Central memory CD8-positive, alpha-beta T cell (primary cell): ENCODE data around the gene DNAJC4.
A peak's percentile ranks its signal among the peaks of the same experiment; 100 is the strongest.

Experiments
- ATAC-seq: fragments of 150-1000 bp; cut with Tn5 transposase; replicated peaks from 2 replicates; pipeline ENCODE4 v1.10.0; 2022; ENCODE audit warnings: mild to moderate bottlenecking, moderate FRiP score, moderate number of reproducible peaks; ENCODE audit not compliant: poor library complexity, severe bottlenecking; ENCODE audit errors: extremely low read depth
- DNase-seq, 2 donors: peaks; one replicate each; pipeline ENCODE4 v3.0.0; 2021; ENCODE audit warnings: low spot score in 2 of 2
- H3K27ac Mint-ChIP-seq: one replicate; pipeline ENCODE4 v1.8.0; 2022; ENCODE audit warnings: low read depth, mild to moderate bottlenecking, moderate library complexity, mixed read lengths
- H3K27me3 Mint-ChIP-seq: one replicate; pipeline ENCODE4 v1.8.0; 2022; ENCODE audit warnings: mixed read lengths
- H3K36me3 Mint-ChIP-seq: one replicate; pipeline ENCODE4 v1.8.0; 2022; ENCODE audit warnings: mild to moderate bottlenecking, moderate library complexity, mixed read lengths; ENCODE audit not compliant: insufficient read depth
- H3K4me1 Mint-ChIP-seq: one replicate; pipeline ENCODE4 v1.8.0; 2022; ENCODE audit warnings: mixed read lengths
- H3K4me3 Mint-ChIP-seq: one replicate; pipeline ENCODE4 v1.8.0; 2022; ENCODE audit warnings: mild to moderate bottlenecking, moderate library complexity, mixed read lengths
- H3K9me3 Mint-ChIP-seq: one replicate; pipeline ENCODE4 v1.8.0; 2022; ENCODE audit warnings: mixed read lengths

DNAJC4 gene

DNA sequence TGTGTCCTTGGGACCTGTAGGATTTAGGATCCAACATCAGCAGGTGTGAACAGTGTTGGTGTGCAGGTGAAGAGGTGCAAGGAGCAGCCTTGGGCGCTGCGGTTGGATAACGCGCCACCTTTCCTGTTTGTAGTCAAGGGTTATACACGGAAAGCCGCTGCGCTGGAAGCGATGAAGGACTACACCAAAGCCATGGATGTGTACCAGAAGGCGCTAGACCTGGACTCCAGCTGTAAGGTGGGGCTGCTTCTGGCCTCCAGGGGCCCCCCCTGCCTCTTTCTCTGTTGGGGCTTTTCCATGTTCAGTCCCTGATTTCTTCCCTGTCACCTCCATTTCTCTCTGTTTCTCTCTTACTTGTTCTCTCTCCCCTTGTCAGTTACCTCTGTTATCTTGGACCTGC, 27.4 kb upstream of the DNAJC4 start:
- ATAC-seq (no peak), DNase-seq (no peak)
- H3K27me3 Mint-ChIP-seq = no peaks in the 10 kb centered on the region
- no peak overlapping the region for H3K4me3 Mint-ChIP-seq
- peaks cover 65% of the 10 kb centered on the region for H3K36me3 Mint-ChIP-seq
- peaks cover 20% of the 10 kb centered on the region for H3K4me1 Mint-ChIP-seq
- H3K27ac Mint-ChIP-seq = no peak overlapping the region
- H3K9me3 Mint-ChIP-seq = no peaks in the 10 kb centered on the region

DNA sequence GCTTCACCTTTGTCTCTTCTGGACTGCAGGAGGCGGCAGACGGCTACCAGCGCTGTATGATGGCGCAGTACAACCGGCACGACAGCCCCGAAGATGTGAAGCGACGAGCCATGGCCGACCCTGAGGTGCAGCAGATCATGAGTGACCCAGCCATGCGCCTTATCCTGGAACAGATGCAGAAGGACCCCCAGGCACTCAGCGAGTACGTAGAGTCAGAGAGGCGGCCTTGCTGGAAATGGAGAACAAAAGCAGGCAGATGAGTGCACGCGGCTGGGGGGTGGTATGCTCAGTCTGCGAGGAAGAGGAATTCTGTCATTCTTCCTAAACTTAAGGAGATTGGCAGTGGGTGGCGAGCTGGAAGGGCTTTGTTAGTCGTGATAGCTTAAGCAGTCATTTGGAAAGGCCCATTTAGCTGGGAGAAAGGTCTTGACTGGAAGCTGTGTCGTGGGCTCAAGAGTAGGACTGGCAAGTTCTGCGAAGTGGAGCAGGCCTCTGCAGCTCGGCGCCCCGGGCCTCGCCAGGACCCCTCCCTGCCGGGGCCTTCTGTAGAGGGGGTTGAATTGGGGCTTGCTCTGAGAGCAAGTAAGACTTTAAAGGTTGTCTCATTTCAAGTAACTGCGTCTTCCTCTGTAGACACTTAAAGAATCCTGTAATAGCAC, 26.8 kb upstream of the DNAJC4 start:
- Mint-ChIP-seq H3K4me3 (no peak overlapping the region), H3K36me3 (peaks cover 59% of the 10 kb centered on the region), H3K4me1 (peaks cover 26% of the 10 kb centered on the region), H3K9me3 (no peaks in the 10 kb centered on the region), H3K27me3 (no peaks in the 10 kb centered on the region), H3K27ac (no peak overlapping the region)
- DNase-seq (no peak), ATAC-seq (no peak)

DNA sequence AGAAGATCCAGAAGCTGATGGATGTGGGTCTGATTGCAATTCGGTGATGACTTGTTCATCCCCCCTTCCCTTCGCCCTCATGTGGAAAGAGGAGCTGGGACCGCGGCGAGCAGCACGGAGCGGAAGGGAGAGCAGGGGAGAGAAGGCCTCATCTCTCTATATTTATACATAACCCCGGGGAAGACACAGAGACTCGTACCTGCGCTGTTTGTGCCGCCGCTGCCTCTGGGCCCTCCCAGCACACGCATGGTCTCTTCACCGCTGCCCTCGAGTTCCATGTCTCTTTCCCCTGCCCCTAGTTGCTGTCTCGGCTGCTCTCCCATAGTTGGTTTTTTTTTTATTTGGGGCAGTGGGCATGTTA, 26.3 kb upstream of the DNAJC4 start:
- DNase-seq (no peak), ATAC-seq (no peak)
- Mint-ChIP-seq H3K4me3 (no peak overlapping the region), H3K27ac (peak overlapping the region; percentile 62), H3K36me3 (peaks cover 54% of the 10 kb centered on the region), H3K4me1 (peaks cover 31% of the 10 kb centered on the region), H3K9me3 (no peaks in the 10 kb centered on the region), H3K27me3 (no peaks in the 10 kb centered on the region)

DNA sequence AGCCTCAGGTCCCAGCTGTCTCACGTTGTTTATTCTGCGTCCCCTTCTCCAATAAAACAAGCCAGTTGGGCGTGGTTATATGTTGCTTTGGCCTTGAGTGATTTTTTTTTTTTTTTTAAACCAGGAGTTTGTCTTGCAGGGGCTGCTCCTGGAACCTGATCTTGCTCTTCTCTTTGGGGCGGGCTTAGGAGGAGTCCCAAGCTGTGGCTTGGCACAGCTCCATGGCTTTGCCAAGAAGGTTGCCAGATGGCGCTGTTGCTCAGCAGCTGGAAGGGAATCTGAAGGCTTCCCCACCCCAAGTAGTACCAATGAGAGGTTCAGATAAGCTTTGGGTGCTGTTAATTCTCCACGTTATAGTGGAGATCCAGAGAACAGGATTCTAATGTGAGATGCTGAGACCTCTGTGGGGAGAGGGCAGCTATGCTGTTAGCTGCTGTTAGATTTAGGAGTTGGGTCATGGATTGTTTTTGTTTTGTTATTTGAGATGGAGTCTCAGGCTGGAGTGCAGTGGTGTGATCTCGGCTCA, 25.8 kb upstream of the DNAJC4 start:
- peaks cover 34% of the 10 kb centered on the region for H3K4me1 Mint-ChIP-seq
- peak; percentile 57 for ATAC-seq
- H3K27ac Mint-ChIP-seq = peak overlapping the region; percentile 62
- peaks cover 50% of the 10 kb centered on the region for H3K36me3 Mint-ChIP-seq
- H3K9me3 Mint-ChIP-seq = no peaks in the 10 kb centered on the region
- H3K4me3 Mint-ChIP-seq = peak overlapping the region; percentile 57
- H3K27me3 Mint-ChIP-seq = no peaks in the 10 kb centered on the region
- peak; percentile 70 to 80 for DNase-seq

DNA sequence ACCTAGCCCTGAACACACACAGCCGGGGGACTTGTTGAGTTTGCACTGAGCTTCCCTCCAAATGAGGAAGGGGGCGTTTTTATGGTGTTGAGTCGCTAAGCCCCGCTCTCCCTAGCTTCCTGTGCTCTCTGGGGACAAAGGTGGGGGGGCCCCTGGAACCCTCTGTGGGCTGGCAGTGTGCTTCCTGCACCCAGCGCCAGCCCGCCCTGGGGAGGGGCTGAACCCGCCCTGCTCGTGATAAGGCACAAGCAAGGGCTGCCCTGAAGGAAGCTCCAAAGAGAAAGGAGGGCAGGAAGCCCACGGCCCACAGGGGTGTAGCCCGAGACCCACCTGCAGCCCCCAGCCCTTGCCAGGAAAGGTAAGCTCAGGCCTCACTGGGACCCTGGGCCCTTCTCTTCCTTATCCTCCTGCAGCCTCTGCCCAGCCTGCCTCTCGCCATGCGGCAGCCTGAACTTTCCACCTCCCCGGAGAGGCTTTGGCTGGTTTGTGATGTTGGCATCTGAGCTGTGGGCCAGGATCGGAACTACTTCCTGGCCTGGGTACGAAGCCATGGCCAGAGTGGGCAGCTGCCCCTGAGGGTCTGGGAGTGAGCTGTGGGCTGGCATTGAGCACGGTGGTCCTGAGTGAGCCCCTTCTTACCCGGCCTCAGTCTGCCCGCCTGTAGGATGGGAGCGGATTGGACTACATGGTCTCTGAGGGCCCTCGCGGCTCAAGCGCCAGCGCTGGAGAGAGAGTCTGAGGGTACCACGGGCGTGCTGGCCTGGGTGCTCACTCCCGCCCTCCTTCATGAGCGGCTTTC, 23.7 kb upstream of the DNAJC4 start, which contains the start of gene FERMT3:
FERMT3 (plus strand) TSS at position 265 of the 799 bp plus-strand sequence. CDS start 644 bp downstream, outside the sequence.
- Mint-ChIP-seq H3K4me1 (peaks cover 40% of the 10 kb centered on the region), H3K9me3 (no peaks in the 10 kb centered on the region), H3K36me3 (peaks cover 33% of the 10 kb centered on the region), H3K4me3 (peak within 1 kb of the TSS; percentile 89), H3K27me3 (no peaks in the 10 kb centered on the region), H3K27ac (peak within 1 kb of the TSS; percentile 86)
- ATAC-seq (peak; percentile 66), DNase-seq (peak in 1 of 2 donors; percentile 49)

DNA sequence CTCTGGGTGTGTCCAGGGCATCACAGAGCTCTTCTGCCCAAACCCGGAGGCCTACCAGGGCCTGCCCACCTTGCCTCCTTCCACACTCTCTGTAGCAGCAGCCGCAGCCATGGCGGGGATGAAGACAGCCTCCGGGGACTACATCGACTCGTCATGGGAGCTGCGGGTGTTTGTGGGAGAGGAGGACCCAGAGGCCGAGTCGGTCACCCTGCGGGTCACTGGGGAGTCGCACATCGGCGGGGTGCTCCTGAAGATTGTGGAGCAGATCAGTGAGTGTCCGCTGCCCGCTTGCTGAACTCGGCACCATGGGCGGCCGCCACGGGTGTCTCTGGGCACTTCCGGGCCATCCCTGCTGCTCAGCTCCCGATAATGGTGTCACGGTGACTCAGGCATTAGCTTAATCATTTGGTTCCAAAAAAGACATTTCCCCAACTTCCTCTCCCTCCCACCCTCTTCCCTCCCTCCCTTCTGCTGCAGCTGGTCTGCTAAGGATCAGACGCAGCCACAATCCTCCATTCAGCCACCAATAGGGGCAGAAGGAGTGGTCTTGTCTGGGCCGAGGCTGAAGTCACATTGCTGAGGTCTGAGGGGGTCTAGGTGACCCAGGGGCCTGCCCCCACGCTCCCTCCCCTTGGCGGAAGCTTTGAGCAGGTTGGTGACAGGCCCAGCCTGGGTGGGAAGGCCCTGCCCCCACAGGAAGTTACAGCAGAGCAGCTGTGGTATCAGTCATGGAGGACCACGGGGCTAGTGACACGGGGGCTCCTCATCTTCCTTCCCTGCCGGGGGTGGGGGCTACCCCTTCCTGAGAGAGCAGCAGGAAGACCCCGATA, 22.9 kb upstream of the DNAJC4 start:
- Mint-ChIP-seq H3K27ac (peak overlapping the region; percentile 86), H3K9me3 (no peaks in the 10 kb centered on the region), H3K4me3 (peak overlapping the region; percentile 89), H3K36me3 (peaks cover 29% of the 10 kb centered on the region), H3K4me1 (peaks cover 46% of the 10 kb centered on the region), H3K27me3 (no peaks in the 10 kb centered on the region)
- ATAC-seq = peak; percentile 76
- DNase-seq = peak; percentile 52 to 62

DNA sequence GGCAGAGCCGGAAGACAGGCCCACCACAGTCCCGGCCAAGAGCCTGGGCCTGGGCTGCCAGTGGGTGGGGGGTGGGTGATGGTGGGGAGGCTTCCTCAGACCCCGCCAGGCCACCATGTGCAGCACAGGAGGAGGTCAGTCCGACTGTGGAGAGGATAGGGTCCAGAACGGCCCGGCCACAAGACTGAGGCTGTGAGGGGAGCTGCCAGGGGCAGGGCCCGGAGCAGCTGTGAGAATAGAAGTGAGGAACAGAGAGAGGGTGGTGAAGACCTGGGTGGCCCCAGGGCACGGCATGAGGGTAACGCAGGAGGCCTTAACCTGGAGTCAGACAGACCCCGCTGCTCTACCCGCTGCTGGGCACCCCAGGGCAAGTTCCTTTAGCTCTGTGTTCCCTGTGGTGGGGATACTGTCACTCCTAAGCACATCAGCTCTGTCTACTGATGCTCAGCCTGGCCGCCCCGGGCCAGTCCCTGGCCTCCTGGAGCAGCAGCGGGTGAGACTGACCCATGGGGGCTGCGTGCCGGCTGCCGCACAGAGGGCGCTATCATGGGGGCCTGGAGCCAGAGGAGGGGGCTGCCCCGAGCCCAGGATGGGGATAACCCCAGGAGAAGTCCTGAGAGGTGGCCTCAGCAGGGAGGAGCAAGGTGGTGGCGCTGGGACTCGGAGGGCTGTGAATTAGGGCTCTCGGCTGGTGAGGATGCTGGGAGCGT, 22.1 kb upstream of the DNAJC4 start:
- Mint-ChIP-seq H3K4me3 (peak overlapping the region; percentile 89), H3K9me3 (no peaks in the 10 kb centered on the region), H3K36me3 (peaks cover 32% of the 10 kb centered on the region), H3K4me1 (peaks cover 47% of the 10 kb centered on the region), H3K27ac (peak overlapping the region; percentile 86), H3K27me3 (no peaks in the 10 kb centered on the region)
- ATAC-seq (no peak), DNase-seq (no peak)

DNA sequence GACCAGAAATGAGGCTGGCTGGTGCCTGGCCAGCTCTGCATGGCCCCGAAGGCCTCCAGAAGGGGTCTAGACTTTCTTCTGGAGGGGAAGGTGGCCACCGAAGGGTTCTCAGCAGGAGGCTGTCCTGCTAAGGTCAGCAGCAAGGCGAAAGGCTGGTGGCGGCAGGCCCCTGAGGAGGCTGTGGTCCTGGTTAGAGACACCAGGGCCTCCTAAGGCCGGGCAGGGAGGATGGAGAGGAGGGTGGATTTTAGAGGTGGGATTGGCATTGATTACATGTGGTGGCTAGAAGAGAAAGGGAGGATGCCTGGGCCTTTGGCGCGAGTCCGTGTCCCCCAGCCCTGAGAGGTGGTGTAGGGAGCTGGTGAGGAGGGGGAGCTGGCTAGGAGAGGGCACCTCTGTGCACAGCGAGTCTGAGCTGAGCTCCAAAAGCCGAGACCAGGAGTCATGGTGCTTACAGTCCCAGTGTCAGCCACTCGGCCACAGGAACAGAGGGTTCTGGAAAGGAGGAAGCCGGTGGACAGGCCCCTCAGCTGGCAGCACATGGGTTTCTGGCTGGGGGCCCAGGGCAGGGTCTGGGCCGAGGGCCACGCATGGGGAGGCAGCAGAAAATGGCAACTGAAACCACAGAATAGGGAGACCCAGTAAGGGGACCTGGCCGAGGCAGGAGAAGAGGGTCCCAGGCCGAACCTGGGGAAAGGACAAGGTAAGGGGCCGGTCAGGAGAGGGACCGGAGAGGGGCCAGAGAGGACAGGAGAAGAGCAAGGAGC, 21.4 kb upstream of the DNAJC4 start:
- Mint-ChIP-seq H3K27me3 (no peaks in the 10 kb centered on the region), H3K9me3 (no peaks in the 10 kb centered on the region), H3K36me3 (peaks cover 32% of the 10 kb centered on the region), H3K4me3 (peak overlapping the region; percentile 89), H3K4me1 (peaks cover 43% of the 10 kb centered on the region), H3K27ac (peak overlapping the region; percentile 86)
- ATAC-seq (no peak), DNase-seq (no peak)

DNA sequence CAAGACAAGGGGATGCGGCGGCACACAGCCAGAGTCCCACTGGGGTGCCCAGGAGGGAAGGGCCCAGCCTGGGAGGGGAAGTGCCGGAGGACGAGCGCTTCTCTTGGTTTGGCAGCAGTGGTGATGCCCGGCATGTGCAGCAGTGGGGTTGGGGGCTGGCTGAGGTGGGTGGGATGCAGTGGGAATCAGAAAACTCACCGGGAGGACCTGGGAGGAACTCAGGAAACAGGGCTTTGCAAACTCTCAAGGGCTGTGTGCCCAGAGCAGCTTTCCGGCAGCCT, 20.8 kb upstream of the DNAJC4 start:
- Mint-ChIP-seq H3K4me3 (no peak overlapping the region), H3K4me1 (peaks cover 39% of the 10 kb centered on the region), H3K36me3 (peaks cover 30% of the 10 kb centered on the region), H3K27ac (no peak overlapping the region), H3K9me3 (no peaks in the 10 kb centered on the region), H3K27me3 (no peaks in the 10 kb centered on the region)
- DNase-seq = no peak
- no peak for ATAC-seq

DNA sequence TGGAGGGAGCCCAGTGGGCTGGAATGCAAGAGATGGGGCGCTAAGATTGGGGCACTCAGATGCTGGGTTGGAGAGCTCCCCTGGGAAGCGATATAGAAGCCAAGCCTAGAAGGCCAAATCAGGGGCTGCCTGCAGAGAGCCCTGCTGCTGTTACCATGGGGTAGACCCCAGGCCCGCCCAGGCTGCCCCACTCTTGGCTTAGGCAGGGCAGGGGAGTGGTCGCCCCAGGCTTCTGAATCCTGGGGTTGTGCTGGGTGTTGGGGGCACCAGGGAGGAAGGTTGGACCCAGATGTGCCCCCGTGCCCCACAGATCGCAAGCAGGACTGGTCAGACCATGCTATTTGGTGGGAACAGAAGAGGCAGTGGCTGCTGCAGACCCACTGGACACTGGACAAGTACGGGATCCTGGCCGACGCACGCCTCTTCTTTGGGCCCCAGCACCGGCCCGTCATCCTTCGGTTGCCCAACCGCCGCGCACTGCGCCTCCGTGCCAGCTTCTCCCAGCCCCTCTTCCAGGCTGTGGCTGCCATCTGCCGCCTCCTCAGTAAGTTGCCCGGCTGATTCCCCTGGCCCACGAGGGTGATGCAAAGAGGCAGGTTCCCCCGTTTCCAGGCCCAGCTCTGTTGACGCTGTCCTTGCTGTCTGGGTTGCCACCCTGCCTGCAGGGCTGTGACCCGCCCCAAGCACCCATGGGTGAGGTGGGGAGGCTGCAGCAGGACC, 19.9 kb upstream of the DNAJC4 start:
- ATAC-seq (no peak), DNase-seq (no peak)
- H3K4me3 Mint-ChIP-seq = no peak overlapping the region
- no peaks in the 10 kb centered on the region for H3K9me3 Mint-ChIP-seq
- H3K36me3 Mint-ChIP-seq = peaks cover 33% of the 10 kb centered on the region
- H3K27ac Mint-ChIP-seq = no peak overlapping the region
- H3K4me1 Mint-ChIP-seq = peaks cover 34% of the 10 kb centered on the region
- H3K27me3 Mint-ChIP-seq = no peaks in the 10 kb centered on the region

DNA sequence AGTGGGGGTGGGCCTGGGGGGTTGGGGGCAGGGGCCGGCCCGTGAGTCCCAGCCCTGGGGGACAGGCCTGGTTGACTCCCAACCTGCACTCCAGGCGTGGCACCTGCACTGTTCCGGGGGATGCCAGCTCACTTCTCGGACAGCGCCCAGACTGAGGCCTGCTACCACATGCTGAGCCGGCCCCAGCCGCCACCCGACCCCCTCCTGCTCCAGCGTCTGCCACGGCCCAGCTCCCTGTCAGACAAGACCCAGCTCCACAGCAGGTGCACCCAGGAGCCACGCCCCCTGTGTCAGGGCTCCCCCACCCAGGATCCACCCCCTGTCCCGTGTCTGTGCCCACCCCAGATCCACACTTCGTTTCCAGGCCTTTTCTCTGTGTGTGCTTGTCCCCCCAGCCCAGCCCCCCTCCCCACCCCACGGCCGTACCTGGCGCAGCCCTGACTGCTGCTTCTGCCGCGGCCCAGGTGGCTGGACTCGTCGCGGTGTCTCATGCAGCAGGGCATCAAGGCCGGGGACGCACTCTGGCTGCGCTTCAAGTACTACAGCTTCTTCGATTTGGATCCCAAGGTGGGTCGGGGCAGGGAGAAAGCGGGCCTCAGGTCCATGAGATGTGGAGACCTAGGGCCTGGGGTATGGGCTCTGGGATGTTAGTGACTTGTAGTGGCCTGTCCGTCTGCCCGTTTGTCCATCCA, 19.0 kb upstream of the DNAJC4 start:
- DNase-seq (no peak), ATAC-seq (no peak)
- H3K27me3 Mint-ChIP-seq = no peaks in the 10 kb centered on the region
- H3K27ac Mint-ChIP-seq = no peak overlapping the region
- no peak overlapping the region for H3K4me3 Mint-ChIP-seq
- H3K36me3 Mint-ChIP-seq = peaks cover 38% of the 10 kb centered on the region
- H3K9me3 Mint-ChIP-seq = no peaks in the 10 kb centered on the region
- peaks cover 34% of the 10 kb centered on the region for H3K4me1 Mint-ChIP-seq
